Activated CD4-positive, alpha-beta T cell treated with anti-CD3 and anti-CD28 coated beads, Interleukin-2, amount 50 U/mL, for 16 hours (primary cell): ENCODE results near the gene ADCY9.

ENCODE experiments used
- DNase-seq: peaks from one replicate; pipeline ENCODE4 v3.0.0-alpha.2; 2020

The ADCY9 gene

DNA sequence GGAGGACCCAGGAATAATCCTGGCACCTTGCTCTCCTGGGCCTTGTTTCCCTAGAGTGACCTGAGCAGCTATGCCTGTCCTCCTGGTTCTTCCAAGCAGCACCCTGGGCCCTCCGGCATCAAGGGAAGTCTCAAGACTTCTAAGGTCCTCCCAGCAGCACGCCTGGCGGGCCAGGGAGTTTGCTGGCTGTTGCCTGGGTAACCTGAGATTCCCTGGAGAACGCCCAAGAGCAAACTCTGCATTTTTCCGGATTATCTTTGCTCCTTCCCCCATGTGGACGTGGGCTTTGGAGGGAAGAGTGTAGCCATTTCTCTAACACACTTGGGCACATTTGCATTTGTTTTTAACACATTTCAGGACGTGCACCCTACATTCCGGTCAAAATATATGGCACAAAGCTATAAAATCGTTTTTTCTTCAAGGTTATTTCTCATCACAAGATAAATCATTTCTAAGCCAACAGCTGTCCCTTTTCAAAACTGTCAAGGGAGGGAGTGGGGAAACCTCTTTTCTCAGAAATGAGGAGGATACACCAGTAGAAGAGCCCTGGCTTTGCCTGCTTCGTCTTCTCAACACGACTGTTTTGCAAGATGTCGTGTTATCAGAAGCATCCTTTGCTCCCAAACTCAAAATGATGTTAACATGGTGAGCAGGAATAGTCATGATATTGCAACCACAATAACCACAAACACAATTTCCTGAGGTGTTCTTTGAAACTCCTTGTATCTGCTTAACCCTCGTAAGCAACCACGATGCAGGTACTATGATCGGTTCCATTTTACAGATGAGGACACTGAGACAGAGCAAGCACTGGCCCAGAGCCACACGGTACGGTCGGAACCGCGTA, 116.5 kb downstream of the ADCY9 start:
- DNase-seq, result peak; percentile 20

- DNase-seq, result no peak
Measured at GRCh38 chr16:3998793-3999478, 117.3 kb downstream of the ADCY9 start.

DNA sequence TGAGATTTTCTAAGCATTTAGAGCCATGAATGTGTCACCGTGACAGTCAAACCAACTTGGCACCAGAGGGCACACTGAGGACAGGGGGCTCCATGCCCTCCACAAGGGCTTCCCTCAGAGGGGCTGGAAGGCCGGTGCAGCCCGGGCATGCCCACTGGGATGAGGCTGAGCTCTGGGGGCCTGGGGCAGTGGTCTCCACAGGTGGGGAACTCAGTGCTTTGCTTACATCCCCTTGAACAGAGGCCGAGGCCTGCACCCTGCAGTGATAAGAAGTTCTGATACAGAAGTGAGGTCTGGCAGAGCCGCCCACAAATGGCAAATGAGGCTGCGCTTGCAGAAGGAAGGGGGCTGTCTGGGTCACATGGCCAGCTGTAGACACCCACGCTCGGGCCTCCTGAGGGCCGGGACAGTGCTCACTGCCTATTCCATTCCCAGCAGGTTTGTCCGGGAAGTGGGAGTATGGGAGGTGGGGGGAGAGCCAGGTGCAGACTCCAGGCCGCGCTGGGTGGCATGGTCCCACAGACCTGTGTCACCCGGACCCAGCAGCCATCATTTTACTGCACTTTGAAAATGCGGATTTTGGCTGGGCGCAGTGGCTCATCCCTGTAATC, 118.9 kb downstream of the ADCY9 start:
- no peak for DNase-seq

GRCh38 chr16:3995001-3995400, 121.2 kb downstream of the ADCY9 start:
- no peak for DNase-seq

GRCh38 chr16:3993052-3993785, 123.0 kb downstream of the ADCY9 start:
- no peak for DNase-seq

DNA sequence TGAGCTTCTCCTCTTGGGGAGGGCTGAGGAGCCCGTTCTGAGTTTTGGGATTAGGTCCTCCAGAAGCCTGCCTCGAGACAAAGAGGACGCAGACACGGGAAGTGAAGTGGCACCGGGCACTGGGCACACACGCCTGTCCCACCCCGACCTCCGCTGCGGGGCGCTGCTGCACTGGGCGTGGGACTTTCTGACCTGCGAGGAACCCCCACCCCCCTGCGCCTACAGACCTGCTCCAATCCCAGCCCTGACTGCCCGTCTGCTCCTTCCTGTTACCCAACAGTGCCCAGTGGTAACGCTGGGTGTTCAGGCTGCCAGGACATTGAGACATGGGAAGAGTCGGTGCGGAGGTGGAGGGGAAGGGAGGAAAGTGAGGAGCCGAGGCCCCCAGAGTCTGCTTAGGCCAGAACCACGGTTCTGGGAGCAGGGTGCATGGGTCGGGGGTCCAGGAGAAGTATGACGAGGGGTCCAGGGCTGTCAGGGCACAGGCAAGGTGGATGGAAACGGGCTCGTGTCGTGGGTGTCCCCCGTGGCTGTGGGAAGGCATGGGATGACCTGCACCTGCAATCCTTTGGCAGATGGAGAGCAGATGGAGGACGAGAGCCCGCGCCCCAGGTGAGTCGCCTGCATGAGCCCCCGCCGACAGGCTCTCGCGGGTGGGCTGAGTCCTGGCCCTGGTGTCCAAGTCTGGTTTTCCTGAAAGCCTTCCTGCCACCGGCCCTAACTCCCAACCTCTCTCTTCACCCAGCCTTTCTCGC, 123.8 kb downstream of the ADCY9 start:
- DNase-seq, result no peak

GRCh38 chr16:3988824-3989223, 127.4 kb downstream of the ADCY9 start:
- no peak for DNase-seq

- DNase-seq, result no peak
Measured at GRCh38 chr16:3988011-3988410, 128.2 kb downstream of the ADCY9 start.

GRCh38 chr16:3987231-3987630, 129.0 kb downstream of the ADCY9 start:
- DNase-seq, result no peak

- no peak for DNase-seq
Measured at GRCh38 chr16:3986235-3986544, 130.1 kb downstream of the ADCY9 start.

DNA sequence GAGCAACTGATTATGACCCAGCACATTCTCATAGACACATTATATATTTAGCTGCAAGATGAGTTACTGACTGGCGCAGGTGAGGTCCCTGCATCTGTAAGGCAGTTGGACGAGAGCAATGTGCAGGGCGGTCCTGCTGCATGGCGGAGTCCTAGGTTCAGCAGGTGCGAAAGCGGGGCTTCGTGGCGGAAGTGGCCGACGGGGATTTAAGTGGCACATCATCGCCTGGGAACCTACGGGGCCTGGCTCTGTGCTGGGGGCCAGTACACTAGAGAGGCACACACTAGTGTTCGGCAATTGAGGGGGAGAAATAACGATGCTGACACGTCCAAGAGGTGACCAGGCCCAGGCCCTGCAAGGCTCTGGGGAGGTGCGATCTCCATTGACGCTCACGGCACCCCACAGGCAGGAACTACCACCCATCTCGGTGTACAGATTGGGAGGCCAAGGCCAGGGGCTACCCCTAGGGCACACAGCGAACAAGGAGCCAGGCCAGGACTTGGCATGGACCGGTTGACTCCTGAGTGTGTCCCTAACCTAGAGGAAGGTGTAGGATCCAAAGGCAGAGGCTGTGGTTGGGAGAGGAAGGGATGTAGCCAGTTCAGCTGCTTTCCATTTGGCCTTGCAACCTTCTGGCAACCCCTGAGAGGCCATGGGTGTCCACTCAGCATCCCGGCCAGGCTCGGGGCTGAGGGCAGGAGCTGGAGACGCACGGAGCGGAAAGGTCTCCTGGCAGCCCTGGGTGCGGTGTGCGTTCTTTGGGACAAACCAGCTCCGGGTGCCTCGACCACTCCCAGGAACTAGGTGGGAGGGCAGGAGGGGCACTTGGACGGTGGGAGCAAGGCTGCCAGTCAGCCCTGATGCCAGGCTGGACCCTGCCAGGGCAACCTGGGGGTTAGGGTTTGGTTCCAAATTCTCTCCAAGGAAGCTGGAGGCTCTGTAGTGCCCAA, 131.9 kb downstream of the ADCY9 start:
- no peak for DNase-seq

- DNase-seq, result peak; percentile 30
Measured at GRCh38 chr16:3983081-3983520, 133.1 kb downstream of the ADCY9 start.

DNA sequence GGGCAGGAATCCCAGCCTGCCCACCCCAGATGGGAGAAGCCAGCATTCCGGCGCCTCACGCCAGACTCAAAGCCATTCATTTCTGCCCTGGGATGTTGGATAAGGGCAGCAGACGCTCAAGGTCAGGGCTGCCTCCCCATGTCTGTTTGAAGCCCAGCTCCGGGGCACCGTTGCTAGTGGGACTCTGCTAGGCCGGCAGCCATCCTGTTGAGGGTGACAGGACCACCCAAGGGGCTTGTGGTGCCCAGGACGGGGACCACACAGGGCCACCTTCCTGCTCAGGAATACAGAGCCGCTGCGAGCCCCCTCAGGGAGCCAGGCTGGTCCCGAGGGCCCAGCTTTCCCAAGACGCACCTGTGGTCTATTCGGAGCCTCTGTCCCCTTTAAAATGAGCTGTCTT, 134.0 kb downstream of the ADCY9 start:
- no peak for DNase-seq

DNA sequence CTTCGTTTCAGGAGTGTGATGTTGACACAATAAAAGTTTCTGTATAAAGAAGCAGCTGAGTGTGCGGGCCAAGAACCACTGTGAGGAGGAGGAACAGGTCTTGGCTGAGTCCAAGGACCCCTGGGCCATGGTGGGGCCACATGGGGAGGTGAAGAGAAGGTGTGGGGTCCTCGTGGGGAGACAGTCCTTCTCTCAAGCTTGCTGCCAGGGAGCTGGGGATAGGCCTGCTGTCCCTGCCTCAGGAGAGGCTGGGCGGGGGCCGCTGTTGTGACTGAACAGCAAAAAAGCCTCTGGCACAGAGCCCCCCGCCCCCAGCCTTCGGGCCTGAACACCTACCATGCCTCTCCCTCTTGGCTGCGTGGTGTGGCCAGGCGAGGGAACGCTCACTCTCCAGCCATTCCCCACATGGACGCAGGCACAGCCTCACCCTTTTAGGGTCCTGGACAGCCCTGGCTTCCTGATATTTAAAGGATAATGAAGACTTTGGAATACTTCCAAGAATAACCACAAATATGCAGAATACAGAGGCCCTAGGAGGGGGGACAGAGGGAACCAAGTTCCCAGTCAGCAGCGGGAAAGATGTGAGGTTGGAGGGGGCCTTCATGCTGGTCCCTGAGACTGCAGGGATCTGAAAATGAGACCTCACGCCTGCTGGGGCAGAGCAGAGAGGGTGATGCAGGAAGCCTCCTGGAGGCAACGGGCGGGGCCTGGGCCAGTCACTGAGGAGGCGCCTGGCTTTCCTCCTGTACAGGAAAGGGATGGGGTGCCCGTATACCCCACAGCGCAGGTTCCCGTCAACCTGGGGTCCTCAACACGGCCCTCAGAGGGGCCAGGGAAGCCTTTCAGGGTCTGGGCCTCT, 135.8 kb downstream of the ADCY9 start:
- no peak for DNase-seq

DNA sequence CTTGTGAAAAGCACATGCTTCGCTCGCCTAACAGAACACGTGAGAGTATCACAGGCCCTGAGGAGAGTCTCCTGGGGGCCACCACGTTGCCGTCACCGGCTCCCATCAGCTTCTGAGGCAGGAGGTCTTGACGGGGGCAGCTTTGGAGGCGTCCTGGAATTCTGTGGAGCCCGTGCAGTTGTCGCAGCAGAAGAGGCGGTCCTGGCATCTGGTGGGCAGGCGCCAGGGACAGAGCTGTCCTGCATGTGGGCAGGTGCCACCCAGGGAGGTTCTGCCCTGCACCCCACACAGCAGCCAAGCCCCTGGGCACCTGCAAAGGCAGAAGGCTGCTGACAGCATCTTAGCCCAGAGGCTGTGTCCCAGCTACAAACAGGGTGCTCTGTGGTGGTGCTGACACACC, 136.7 kb downstream of the ADCY9 start:
- no peak for DNase-seq

GRCh38 chr16:3979070-3979469, 137.2 kb downstream of the ADCY9 start:
- DNase-seq, result no peak

DNA sequence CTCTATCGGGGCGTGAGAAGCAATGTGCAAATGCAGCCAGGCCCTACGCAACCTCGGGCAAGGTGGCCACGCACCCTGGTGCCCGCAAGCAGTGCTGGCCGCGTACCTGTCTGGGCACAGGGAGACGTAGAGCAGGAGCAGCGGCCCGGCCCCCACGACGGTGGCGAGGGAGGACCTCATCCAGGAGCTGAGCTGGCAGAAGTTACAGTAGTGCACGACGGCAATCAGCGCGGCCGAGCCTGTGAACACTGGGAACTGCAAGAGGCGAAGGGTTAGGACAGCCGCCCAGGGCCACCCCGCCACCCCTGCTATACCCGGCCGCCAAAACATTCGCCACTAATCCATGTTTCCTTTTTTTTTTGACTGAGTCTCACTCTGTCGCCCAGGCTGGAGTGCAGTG, 138.9 kb downstream of the ADCY9 start:
- no peak for DNase-seq

DNA sequence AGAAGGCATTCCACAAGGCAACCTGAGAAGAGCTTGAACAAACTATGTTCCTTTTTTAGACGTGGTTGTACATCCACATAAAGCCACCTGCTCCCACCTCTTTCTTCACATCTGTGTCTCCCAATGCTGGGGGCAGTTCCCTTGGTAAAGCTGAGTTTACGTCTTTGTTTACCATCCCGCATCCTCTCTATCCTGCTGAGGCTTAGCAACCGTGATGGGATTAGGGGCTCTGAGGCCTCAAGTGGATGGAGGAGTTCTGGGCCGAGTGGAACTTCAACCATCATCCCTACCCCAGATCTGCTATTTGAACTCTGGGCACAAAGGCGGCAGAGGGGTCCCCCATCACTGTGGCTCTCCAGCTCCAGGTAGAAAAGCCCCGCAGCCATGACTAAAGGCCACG, 141.5 kb downstream of the ADCY9 start:
- DNase-seq, result no peak

DNA sequence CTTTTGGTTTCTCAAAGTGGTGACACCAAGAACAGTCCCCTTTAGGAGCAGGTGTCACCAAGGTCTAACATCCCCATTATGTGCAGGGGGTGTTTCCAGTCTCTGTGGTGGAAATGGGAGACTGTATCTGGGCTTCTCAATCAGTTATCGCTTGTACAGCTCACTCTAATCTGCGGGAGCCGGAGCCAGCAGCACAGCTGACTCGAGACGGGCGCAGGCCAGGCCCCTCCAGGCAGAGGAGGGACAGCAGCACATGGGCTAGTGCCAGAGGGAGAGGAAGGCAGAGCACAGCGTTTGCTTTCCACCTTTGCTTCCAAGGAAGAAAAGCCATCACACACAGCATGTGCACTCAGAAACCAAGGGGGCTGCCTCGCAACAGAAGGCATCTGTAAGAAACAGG, 144.5 kb downstream of the ADCY9 start:
- no peak for DNase-seq

DNA sequence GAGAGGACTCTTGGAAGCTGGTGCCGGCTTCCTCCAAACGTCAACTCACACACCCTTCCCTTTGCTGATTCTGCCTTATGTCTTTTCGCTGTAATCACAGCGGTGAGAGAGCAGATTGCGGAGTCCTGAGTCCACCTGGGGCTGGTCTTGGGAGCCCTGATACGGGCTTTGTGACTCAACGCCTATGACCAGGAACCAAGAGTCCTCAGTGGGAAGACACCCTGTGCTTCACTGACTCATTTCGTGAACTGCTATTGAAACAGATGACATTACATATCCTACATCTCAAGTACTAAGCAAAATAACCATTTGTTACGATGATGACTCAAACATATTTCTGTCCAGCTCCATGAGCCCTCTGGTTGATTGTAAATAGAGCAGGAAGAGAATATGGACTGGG, 145.0 kb downstream of the ADCY9 start:
- DNase-seq, result peak; percentile 41

GRCh38 chr16:3968551-3968950, 147.7 kb downstream of the ADCY9 start:
- no peak for DNase-seq
